IMR-90 (cell line): ENCODE measurements around the gene RLN3.

Experiments
- CHD1 ChIP-seq: IDR thresholded peaks from 2 replicates; pipeline ENCODE4 v1.6.1; 2012; ENCODE audit warnings: low read depth, low read length, improper control_type of control experiment
- CTCF ChIP-seq: conservative IDR thresholded peaks from 2 replicates; pipeline ENCODE4 v1.5.1; 2012; ENCODE audit warnings: mild to moderate bottlenecking, low read depth, low read length, improper control_type of control experiment
- ELK1 ChIP-seq: fragments of 150-350 bp; IDR thresholded peaks from 2 replicates; pipeline ENCODE4 v1.6.1; 2016; ENCODE audit warnings: low read depth, mild to moderate bottlenecking, low read length, moderate library complexity, borderline replicate concordance
- FOS ChIP-seq: fragments of 150-350 bp; IDR thresholded peaks from 2 replicates; pipeline ENCODE4 v1.6.1; 2016; ENCODE audit warnings: low read depth, low read length
- MAFK ChIP-seq: IDR thresholded peaks from 2 replicates; pipeline ENCODE4 v1.6.1; 2012; ENCODE audit warnings: low read depth, low read length, improper control_type of control experiment
- POLR2A ChIP-seq: IDR thresholded peaks from 2 replicates; pipeline ENCODE4 v1.6.1; 2012; ENCODE audit warnings: mild to moderate bottlenecking, low read depth, low read length
- RAD21 ChIP-seq: IDR thresholded peaks from 2 replicates; pipeline ENCODE4 v1.6.1; 2012; ENCODE audit warnings: low read length, improper control_type of control experiment
- RFX5 ChIP-seq: IDR thresholded peaks from 2 replicates; pipeline ENCODE4 v1.8.0; 2012; ENCODE audit warnings: low read depth, mild to moderate bottlenecking, low read length, moderate library complexity
- SMC3 ChIP-seq: fragments of 150-350 bp; IDR thresholded peaks from 2 replicates; pipeline ENCODE4 v1.6.1; 2016; ENCODE audit warnings: low read depth, mild to moderate bottlenecking, antibody characterized with exemption, low read length, moderate library complexity

- no peak for TF ChIP-seq CTCF
- TF ChIP-seq ELK1: no peak
- TF ChIP-seq SMC3: no peak
- no peak for TF ChIP-seq MAFK
- no peak for TF ChIP-seq POLR2A
- no peak for TF ChIP-seq RFX5
- no peak for TF ChIP-seq FOS
- no peak for TF ChIP-seq RAD21
- no peak for TF ChIP-seq CHD1
Measured at GRCh38 chr19:14027856-14028450, at the start of gene RLN3.
